C1 segment of cervical spinal cord (tissue), 14 donors: ENCODE results near the gene SLC6A18.
"Not testable (repeated sequence)": the region's sequence is repeated elsewhere in the genome, so short reads cannot be mapped to it uniquely, and the experiment has no call there.

Source experiments
- DNase-seq, 14 donors: peaks; one replicate each; lab custom pipeline; 2025; lab: John Stamatoyannopoulos, UW

Gene SLC6A18

DNA sequence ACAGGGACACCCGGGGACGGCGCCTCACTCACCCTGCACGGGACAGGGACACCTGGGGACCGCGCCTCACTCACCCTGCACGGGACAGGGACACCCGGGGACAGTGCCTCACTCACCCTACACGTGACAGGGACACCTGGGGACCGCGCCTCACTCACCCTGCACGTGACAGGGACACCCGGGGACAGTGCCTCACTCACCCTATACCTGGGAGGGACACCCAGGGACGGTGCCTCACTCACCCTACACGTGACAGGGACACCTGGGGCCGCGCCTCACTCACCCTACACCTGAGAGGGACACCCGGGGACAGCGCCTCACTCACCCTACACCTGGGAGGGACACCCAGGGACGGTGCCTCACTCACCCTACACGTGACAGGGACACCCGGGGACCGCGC is 65.8 kb downstream of the SLC6A18 start:
- DNase-seq: not testable (repeated sequence)

DNA sequence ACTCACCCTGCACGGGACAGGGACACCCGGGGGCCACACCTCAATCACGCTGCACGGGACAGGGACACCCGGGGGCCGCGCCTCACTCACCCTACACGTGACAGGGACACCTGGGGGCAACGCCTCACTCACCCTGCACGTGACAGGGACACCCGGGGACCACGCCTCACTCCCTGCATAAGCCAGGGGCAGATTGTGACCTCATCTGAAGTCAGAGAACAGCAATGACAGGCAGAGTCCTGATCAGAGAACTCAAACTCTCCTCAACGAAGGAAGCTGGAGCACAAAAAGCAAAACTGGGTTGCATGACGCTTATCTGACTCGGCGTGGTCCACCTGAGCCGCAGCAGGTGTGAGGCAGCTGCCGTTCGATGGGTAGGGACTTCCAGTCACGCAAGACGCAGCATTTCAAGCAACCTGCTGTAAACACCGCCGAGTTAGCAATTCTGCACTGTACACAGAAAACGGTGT is 66.5 kb downstream of the SLC6A18 start:
- DNase-seq: no peak

DNA sequence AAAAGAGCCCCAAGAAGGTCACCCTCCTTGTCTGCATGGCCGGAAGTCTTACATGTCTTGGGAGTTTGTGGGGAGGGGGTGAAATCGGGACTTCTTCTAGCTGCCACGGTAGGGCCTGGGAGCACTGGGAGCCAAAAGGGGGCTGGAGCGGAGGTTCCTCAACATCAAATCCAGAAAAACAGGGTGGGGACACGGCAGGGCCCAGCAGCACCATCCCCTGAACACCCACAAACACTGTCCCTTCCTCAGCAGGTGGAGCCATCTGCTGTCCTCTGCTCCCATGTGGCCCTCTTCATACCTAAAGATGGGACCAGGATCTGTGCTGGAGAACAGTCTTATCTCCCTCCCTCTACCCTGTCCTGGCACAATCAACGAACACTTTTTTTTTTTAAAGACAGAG is 67.0 kb downstream of the SLC6A18 start:
- no peak for DNase-seq

DNA sequence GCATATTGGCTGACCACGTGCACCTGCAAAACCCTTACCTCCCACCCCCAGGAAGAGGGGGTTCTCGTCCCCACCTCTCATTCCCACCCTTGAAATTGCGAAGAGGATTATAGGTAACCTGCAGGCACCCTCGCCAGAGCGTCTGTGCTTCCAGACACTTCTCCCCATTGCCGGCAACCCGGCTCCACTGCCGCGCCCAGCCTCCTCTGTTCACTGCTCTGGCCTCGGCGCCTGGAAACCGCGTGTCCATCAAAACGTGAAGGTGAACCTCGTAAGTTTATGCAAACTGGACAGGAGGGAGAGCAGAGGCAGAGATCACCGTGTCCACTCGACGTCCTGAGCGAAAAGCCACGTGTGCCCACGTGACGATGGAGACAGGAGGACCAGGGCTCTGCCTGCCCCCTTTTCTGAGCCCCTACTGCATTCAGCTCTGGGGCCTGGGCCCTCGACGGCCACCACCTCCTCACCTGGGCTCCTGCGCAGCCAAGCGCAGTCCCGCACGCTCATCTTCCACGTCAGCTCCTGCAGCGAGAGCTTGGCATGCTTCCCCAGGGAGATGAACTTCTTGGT is 67.8 kb downstream of the SLC6A18 start:
- no peak for DNase-seq

DNA sequence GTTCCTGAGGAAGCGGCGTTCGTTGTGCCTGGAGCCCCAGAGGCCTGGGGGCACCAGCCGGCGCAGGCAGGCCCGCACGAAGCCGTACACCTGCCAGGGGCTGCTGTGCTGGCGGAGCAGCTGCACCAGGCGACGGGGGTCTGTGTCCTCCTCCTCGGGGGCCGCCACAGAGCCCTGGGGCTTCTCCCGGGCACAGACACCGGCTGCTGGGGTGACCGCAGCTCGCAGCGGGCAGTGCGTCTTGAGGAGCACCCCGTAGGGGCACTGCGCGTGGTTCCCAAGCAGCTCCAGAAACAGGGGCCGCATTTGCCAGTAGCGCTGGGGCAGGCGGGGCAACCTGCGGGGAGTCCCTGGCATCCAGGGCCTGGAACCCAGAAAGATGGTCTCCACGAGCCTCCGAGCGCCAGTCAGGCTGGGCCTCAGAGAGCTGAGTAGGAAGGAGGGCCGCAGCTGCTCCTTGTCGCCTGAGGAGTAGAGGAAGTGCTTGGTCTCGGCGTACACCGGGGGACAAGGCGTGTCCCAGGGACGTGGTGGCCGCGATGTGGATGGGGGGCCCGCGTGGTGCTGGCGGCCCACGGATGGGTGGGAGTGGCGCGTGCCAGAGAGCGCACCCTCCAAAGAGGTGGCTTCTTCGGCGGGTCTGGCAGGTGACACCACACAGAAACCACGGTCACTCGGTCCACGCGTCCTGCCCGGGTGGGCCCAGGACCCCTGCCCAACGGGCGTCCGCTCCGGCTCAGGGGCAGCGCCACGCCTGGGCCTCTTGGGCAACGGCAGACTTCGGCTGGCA is 68.4 kb downstream of the SLC6A18 start:
- no peak for DNase-seq

DNA sequence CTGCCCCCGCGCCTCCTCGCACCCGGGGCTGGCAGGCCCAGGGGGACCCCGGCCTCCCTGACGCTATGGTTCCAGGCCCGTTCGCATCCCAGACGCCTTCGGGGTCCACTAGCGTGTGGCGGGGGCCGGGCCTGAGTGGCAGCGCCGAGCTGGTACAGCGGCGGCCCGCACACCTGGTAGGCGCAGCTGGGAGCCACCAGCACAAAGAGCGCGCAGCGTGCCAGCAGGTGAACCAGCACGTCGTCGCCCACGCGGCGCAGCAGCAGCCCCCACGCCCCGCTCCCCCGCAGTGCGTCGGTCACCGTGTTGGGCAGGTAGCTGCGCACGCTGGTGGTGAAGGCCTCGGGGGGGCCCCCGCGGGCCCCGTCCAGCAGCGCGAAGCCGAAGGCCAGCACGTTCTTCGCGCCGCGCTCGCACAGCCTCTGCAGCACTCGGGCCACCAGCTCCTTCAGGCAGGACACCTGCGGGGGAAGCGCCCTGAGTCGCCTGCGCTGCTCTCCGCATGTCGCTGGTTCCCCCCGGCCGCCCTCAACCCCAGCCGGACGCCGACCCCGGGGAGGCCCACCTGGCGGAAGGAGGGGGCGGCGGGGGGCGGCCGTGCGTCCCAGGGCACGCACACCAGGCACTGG is 69.1 kb downstream of the SLC6A18 start:
- DNase-seq: no peak

DNA sequence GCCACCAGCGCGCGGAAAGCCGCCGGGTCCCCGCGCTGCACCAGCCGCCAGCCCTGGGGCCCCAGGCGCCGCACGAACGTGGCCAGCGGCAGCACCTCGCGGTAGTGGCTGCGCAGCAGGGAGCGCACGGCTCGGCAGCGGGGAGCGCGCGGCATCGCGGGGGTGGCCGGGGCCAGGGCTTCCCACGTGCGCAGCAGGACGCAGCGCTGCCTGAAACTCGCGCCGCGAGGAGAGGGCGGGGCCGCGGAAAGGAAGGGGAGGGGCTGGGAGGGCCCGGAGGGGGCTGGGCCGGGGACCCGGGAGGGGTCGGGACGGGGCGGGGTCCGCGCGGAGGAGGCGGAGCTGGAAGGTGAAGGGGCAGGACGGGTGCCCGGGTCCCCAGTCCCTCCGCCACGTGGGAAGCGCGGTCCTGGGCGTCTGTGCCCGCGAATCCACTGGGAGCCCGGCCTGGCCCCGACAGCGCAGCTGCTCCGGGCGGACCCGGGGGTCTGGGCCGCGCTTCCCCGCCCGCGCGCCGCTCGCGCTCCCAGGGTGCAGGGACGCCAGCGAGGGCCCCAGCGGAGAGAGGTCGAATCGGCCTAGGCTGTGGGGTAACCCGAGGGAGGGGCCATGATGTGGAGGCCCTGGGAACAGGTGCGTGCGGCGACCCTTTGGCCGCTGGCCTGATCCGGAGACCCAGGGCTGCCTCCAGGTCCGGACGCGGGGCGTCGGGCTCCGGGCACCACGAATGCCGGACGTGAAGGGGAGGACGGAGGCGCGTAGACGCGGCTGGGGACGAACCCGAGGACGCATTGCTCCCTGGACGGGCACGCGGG is 69.9 kb downstream of the SLC6A18 start, which contains the start of gene TERT:
TSS of gene TERT (minus strand) at position 234 of the 815 bp plus-strand sequence. CDS start at position 155, 79 bp downstream.
- DNase-seq: no peak

DNA sequence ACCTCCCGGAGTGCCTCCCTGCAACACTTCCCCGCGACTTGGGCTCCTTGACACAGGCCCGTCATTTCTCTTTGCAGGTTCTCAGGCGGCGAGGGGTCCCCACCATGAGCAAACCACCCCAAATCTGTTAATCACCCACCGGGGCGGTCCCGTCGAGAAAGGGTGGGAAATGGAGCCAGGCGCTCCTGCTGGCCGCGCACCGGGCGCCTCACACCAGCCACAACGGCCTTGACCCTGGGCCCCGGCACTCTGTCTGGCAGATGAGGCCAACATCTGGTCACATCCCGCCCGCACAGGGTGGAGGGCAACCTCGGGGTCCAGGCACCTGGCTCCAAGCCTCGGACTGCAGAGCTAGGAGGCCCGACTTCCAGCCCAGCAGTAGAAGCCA is 70.5 kb downstream of the SLC6A18 start:
- DNase-seq: no peak
